CD14-positive monocyte (primary cell): ENCODE data around the gene STK11. TPM values are rescaled to one million over a fixed set of nuclear protein-coding genes. Genes with fewer than 3 reads are reported as not detected.

Experiments used
- DNase-seq, 3 donors: peaks; one replicate each; pipeline ENCODE4 v3.0.0-alpha.2; 2011 to 2022
- H2AFZ ChIP-seq: 2 replicates; pipeline ENCODE4 v1.6.0; 2012; ENCODE audit warnings: mild to moderate bottlenecking, low read depth, low read length, inconsistent platforms; ENCODE audit not compliant: insufficient read depth, poor library complexity, severe bottlenecking
- H3K27ac ChIP-seq, 2 donors: 1 replicate in 1 of 2; 2 replicates in 1 of 2; pipeline ENCODE4 v1.5.1; 2012 to 2013; ENCODE audit warnings: low read length in 2 of 2, control low read depth in 1 of 2, inconsistent platforms in 1 of 2, low read depth in 1 of 2, mild to moderate bottlenecking in 1 of 2
- H3K27me3 ChIP-seq, 2 donors: one replicate each; pipeline versions ENCODE4 v1.6.0 to v1.6.1; 2011 to 2013; ENCODE audit warnings: low read length in 2 of 2; ENCODE audit not compliant: control insufficient read depth in 2 of 2, insufficient read depth in 2 of 2
- H3K36me3 ChIP-seq, 2 donors: replicated peaks in 1 of 2; 1 replicate in 1 of 2; 2 replicates in 1 of 2; pipeline versions ENCODE4 v1.5.1 to v1.6.1; 2012 to 2013; ENCODE audit warnings: low read length in 2 of 2, control low read depth in 1 of 2, inconsistent platforms in 1 of 2, mild to moderate bottlenecking in 1 of 2; ENCODE audit not compliant: insufficient read depth in 2 of 2, control insufficient read depth in 1 of 2
- H3K4me1 ChIP-seq, 2 donors: 1 replicate in 1 of 2; 2 replicates in 1 of 2; pipeline versions ENCODE4 v1.5.1 to v1.6.1; 2012 to 2013; ENCODE audit warnings: low read length in 2 of 2, control low read depth in 1 of 2, inconsistent platforms in 1 of 2, mild to moderate bottlenecking in 1 of 2, moderate library complexity in 1 of 2; ENCODE audit not compliant: insufficient read depth in 2 of 2, control insufficient read depth in 1 of 2
- H3K4me2 ChIP-seq: replicated peaks from 2 replicates; pipeline ENCODE3; 2012; ENCODE audit warnings: low read length, moderate library complexity, mild to moderate bottlenecking; ENCODE audit not compliant: poor library complexity, severe bottlenecking; ENCODE audit errors: extremely low read depth
- H3K4me3 ChIP-seq, 3 experiments: fragments of 200-600 bp in 1 of 3; sonication (generic) in 1 of 3; replicated peaks in 1 of 3; 1 replicate in 2 of 3; 2 replicates in 1 of 3; pipeline ENCODE4 v1.5.1; 2011 to 2013; ENCODE audit warnings: low read length in 3 of 3, mild to moderate bottlenecking in 3 of 3, control low read depth in 2 of 3, low read depth in 2 of 3, inconsistent platforms in 1 of 3, moderate library complexity in 1 of 3
- H3K79me2 ChIP-seq: 2 replicates; pipeline ENCODE4 v1.6.0; 2012; ENCODE audit warnings: mild to moderate bottlenecking, control low read depth, inconsistent platforms, low read length, moderate library complexity; ENCODE audit not compliant: insufficient read depth
- H3K9ac ChIP-seq: 2 replicates; pipeline ENCODE4 v1.6.0; 2017; ENCODE audit warnings: low read length, mild to moderate bottlenecking; ENCODE audit not compliant: insufficient read depth, poor library complexity, severe bottlenecking
- H3K9me3 ChIP-seq, 2 donors: replicated peaks in 1 of 2; 1 replicate in 1 of 2; 2 replicates in 1 of 2; pipeline versions ENCODE4 v1.5.1 to v1.6.1; 2012 to 2013; ENCODE audit warnings: low read length in 2 of 2, control low read depth in 1 of 2; ENCODE audit not compliant: control insufficient read depth in 1 of 2, insufficient read depth in 1 of 2
- H4K20me1 ChIP-seq: 2 replicates; pipeline ENCODE4 v1.6.0; 2012; ENCODE audit warnings: mild to moderate bottlenecking, low read length, control low read depth, moderate library complexity; ENCODE audit not compliant: insufficient read depth
- H3K27ac Mint-ChIP-seq, 7 donors: one replicate each; pipeline ENCODE4 v1.8.0; 2020; ENCODE audit warnings: mild to moderate bottlenecking in 7 of 7, mixed read lengths in 7 of 7, moderate library complexity in 6 of 7, inconsistent platforms in 2 of 7
- H3K27me3 Mint-ChIP-seq, 3 donors: one replicate each; pipeline ENCODE4 v1.8.0; 2021 to 2022; ENCODE audit warnings: low read depth in 3 of 3, mild to moderate bottlenecking in 3 of 3, mixed read lengths in 3 of 3, moderate library complexity in 3 of 3, inconsistent platforms in 1 of 3
- H3K36me3 Mint-ChIP-seq, 2 donors: one replicate each; pipeline ENCODE4 v1.8.0; 2020; ENCODE audit warnings: mixed read lengths in 2 of 2, inconsistent platforms in 1 of 2, mild to moderate bottlenecking in 1 of 2
- H3K4me1 Mint-ChIP-seq: one replicate; pipeline ENCODE4 v1.8.0; 2020; ENCODE audit warnings: mild to moderate bottlenecking, mixed read lengths
- H3K4me3 Mint-ChIP-seq, 2 donors: one replicate each; pipeline ENCODE4 v1.8.0; 2020; ENCODE audit warnings: mild to moderate bottlenecking in 2 of 2, mixed read lengths in 2 of 2, moderate library complexity in 1 of 2
- H3K9me3 Mint-ChIP-seq, 7 donors: one replicate each; pipeline ENCODE4 v1.8.0; 2020 to 2022; ENCODE audit warnings: mixed read lengths in 7 of 7, mild to moderate bottlenecking in 6 of 7, moderate library complexity in 6 of 7, inconsistent platforms in 2 of 7
- WGBS: methylation state at CpG from one replicate; pipeline ENCODE4 v1.1.5; 2013; ENCODE audit warnings: missing lambda C conversion rate; ENCODE audit not compliant: insufficient coverage; 5-methylcytosine and 5-hydroxymethylcytosine counted together
- intact Hi-C, 2 donors: fragments of 100-400 bp; cut with micrococcal nuclease; formaldehyde crosslinking; loops; one replicate each; pipeline versions ENCODE4 v1.15.0 to v1.15.1; 2023
- polyA plus RNA-seq, 3 donors: library from polyadenylated mRNA; depleted of rRNA in 1 of 3; unstranded in 2 of 3; stranded (reverse) in 1 of 3; fragments of 300-500 nt in 2 of 3; fragments of >200 nt in 1 of 3; fragmentation: Illumina TruSeq in 2 of 3; gene quantifications; 1 replicate in 2 of 3; 2 replicates in 1 of 3; pipeline ENCODE4 v1.2.3, GENCODE V29; 2012 to 2021
- TF ChIP-seq, protein P1 (sequence below): fragments of 200-600 bp; IDR thresholded peaks from one replicate; pipeline ENCODE4 v1.8.0; 2022; ENCODE audit warnings: antibody characterized with exemption, mild to moderate bottlenecking

Gene STK11
- polyA plus RNA-seq, 3 donors: 6.2 to 72.1 (median 15.4) TPM

DNA sequence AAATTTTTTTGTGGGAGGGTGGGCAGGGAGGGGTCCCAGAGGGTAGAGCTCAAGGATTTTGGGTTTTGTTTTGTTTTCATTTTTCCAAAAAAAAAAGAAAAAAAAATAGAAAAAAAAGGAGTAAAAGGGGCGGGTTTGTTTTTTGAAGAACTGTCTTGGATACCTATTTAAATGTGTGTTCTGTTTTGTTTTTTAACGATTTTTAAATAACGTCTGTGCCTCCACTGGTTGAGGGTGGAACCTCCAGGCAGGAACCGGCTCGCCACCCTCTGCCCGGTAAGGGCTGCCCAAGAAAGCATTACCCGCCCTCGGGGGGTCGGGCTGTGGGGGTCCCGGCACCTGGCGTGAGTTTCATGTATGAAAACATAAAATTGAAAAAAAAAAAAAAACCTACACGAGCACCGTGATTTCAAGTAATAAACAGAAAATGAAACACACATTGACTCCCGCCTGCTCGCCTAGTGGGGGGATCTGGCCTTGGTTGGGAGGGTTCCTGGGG lies 53.2 kb downstream of the STK11 start:
- Histone ChIP-seq H3K36me3 (peaks cover 39 to 45% of the 10 kb centered on the region in 2 donors), H2AFZ (no peak overlapping the region), H3K4me1 (peaks cover 76 to 91% of the 10 kb centered on the region in 2 donors), H4K20me1 (peaks cover 68% of the 10 kb centered on the region), H3K9me3 (no peaks in the 10 kb centered on the region), H3K9ac (peak overlapping the region; percentile 87), H3K27me3 (no peaks in the 10 kb centered on the region), H3K4me2 (peak overlapping the region; percentile 95), H3K79me2 (peaks cover 55% of the 10 kb centered on the region), H3K27ac (peak overlapping the region; percentile 74 to 95), H3K4me3 (peak overlapping the region; percentile 18 to 93 (median 32))
- Mint-ChIP-seq H3K4me1 (peaks cover 60% of the 10 kb centered on the region), H3K27ac (peak overlapping the region; percentile 93 to 97 (median 96)), H3K4me3 (peak overlapping the region; percentile 85 to 89), H3K9me3 (peaks cover 0 to 2% (median 0%) of the 10 kb centered on the region in 7 donors), H3K36me3 (peaks cover 34 to 46% of the 10 kb centered on the region in 2 donors), H3K27me3 (peaks cover 3 to 8% (median 7%) of the 10 kb centered on the region in 3 donors)
- intact Hi-C loops: no loop called here
- no CpG with 5 or more reads among the region's 15 CpGs for WGBS
- no peak for DNase-seq
- TF ChIP-seq, protein P1, sequence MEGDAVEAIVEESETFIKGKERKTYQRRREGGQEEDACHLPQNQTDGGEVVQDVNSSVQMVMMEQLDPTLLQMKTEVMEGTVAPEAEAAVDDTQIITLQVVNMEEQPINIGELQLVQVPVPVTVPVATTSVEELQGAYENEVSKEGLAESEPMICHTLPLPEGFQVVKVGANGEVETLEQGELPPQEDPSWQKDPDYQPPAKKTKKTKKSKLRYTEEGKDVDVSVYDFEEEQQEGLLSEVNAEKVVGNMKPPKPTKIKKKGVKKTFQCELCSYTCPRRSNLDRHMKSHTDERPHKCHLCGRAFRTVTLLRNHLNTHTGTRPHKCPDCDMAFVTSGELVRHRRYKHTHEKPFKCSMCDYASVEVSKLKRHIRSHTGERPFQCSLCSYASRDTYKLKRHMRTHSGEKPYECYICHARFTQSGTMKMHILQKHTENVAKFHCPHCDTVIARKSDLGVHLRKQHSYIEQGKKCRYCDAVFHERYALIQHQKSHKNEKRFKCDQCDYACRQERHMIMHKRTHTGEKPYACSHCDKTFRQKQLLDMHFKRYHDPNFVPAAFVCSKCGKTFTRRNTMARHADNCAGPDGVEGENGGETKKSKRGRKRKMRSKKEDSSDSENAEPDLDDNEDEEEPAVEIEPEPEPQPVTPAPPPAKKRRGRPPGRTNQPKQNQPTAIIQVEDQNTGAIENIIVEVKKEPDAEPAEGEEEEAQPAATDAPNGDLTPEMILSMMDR: no peak

DNA sequence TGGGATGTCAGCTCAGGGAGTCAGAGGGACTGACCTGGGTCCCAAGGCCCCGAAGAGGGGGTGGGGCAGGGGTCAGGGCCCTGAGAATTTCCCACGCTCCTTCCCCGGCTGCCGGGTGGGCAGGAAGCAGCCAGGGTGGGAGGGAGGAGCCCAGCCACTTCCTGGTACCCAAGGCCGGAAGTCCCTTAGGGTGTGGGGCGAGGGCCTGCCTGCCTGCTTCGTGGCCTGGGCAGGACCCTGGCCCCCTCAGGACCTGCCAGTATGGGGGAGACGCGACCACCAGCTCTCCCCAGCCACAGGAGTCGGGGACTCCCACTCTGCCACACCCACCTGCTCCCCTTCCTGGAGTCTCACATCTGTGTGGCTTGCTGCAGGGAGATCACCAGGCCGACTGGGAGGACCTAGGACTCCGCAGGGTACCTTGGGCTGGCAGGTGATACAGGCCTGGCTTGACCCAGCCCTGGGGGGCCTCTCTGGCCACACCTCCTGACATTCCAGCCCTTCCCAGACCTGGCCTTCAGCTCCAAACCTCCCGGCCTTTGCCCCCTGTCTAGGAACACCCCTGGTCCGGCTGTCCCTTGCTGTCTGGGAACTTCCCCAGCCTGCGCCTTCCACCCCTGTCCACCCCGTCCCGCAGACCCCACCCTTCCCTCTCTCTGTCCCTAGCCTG lies 53.8 kb downstream of the STK11 start:
- Histone ChIP-seq H3K36me3 (peaks cover 37 to 39% of the 10 kb centered on the region in 2 donors), H4K20me1 (peaks cover 62% of the 10 kb centered on the region), H3K4me1 (peaks cover 70 to 85% of the 10 kb centered on the region in 2 donors), H3K4me3 (peak overlapping the region; percentile 18 to 93 (median 32)), H3K9ac (peak overlapping the region; percentile 87), H3K27me3 (no peaks in the 10 kb centered on the region), H3K79me2 (peaks cover 49% of the 10 kb centered on the region), H3K4me2 (peak overlapping the region; percentile 95), H2AFZ (no peak overlapping the region), H3K9me3 (no peaks in the 10 kb centered on the region), H3K27ac (peak overlapping the region; percentile 74 to 95)
- peak; percentile 78 to 83 (median 79) for DNase-seq
- peaks cover 59% of the 10 kb centered on the region for H3K4me1 Mint-ChIP-seq
- TF ChIP-seq, protein P1: no peak
- intact Hi-C loops: no loop called here
- 7% methylated on average over 14 of the region's 17 CpGs for WGBS
- peak overlapping the region; percentile 85 to 89 for H3K4me3 Mint-ChIP-seq
- H3K36me3 Mint-ChIP-seq: peaks cover 33 to 44% of the 10 kb centered on the region in 2 donors
- H3K27ac Mint-ChIP-seq: peak overlapping the region; percentile 93 to 97 (median 96)
- H3K9me3 Mint-ChIP-seq: peaks cover 0 to 2% (median 0%) of the 10 kb centered on the region in 7 donors
- peaks cover 3 to 10% (median 8%) of the 10 kb centered on the region in 3 donors for H3K27me3 Mint-ChIP-seq
